GM21526 (cell line): ENCODE data around the gene PHACTR3.
"Not testable (repeated sequence)": the region's sequence is repeated elsewhere in the genome, so short reads cannot be mapped to it uniquely, and the experiment has no call there.

Source experiments
- ATAC-seq: cut with Tn5 transposase; IDR thresholded peaks from one replicate; pipeline ENCODE4 v1.9.1; 2021; ENCODE audit warnings: moderate library complexity; ENCODE audit not compliant: unreplicated experiment, low FRiP score

Gene PHACTR3

GRCh38 chr20:59884494-59884893, 280.2 kb downstream of the PHACTR3 start:
- no peak for ATAC-seq

- no peak for ATAC-seq
Observed at GRCh38 chr20:59888050-59888449, 283.7 kb downstream of the PHACTR3 start.

GRCh38 chr20:59890035-59890434, 285.7 kb downstream of the PHACTR3 start:
- ATAC-seq: not testable (repeated sequence)

- ATAC-seq: no peak
Observed at GRCh38 chr20:59891581-59891980, 287.2 kb downstream of the PHACTR3 start.

- no peak for ATAC-seq
Observed at GRCh38 chr20:59895908-59896307, 291.6 kb downstream of the PHACTR3 start.
